ENCODE results near the gene FAM156A.
"Not testable (repeated sequence)": the region's sequence is repeated elsewhere in the genome, so short reads cannot be mapped to it uniquely, and the experiment has no call there.

The FAM156A gene

DNA sequence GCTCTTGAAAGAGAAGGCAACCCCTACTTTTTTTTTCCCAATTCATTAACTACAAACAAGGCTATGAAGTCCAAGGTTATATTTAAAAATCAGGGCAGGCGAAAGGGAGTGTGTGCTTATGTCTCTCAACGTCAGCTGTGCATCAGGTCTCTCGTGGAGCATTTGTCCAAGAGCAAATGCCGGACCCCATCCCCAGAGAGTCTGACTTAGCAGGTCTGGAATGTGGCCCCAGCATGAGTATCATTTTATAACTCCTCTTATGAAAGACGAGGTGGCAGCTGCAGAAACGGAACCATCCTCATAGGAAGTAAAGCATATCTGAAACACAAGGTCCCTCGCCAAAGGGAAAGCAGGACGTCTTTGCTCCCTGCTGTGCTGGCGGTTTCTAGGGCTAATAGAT, 44.6 kb downstream of the FAM156A start:
- not testable (repeated sequence) for H3K4me3 ChIP-seq (ENCODE audit: low read length); H3K36me3 ChIP-seq (ENCODE audit: control insufficient read depth, insufficient read depth, low read length)

DNA sequence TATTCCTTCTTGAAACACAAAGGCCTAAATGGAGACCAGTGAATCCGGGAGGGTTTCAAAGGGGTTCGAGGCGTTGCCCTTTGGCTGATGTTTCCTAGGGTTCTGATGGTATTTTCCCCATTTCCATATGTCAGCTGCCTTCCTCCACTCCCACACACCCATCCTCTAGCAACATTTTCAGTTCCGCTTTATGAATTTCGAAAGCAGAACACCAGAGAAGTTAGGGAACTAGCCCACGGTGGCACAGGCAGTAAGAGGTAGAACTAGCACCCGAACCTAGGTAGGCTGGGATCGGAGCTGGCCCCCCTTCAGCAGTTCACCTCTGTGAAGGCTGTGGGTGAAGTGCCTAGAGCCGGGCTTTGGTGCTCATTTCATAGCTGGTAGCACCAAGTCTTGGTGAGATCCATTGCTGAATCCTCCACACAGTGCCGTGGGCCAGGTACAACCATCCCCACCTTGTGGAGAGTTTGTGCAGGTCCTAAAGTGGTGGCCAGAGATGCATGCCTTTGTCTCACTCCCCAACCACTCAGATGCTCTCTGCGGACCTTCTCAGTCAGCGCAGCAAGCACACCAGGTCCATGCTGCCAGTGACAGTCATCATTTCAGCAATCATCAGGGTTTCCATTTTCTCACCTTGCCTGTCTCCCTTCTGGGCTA, 48.9 kb downstream of the FAM156A start:
- H3K4me3 ChIP-seq (ENCODE audit: low read length); H3K9ac ChIP-seq (ENCODE audit: low read length); H3K4me1 ChIP-seq (ENCODE audit: control insufficient read depth, insufficient read depth, low read length); H3K36me3 ChIP-seq (ENCODE audit: control insufficient read depth, insufficient read depth, low read length); H3K27me3 ChIP-seq (ENCODE audit: control insufficient read depth, insufficient read depth, low read length); H3K27ac ChIP-seq (ENCODE audit: low read depth, low read length): not testable (repeated sequence)

More for the DNA sequence above, 44.6 kb downstream of the FAM156A start:
- H3K4me1 ChIP-seq (ENCODE audit: control insufficient read depth, insufficient read depth, low read length); H3K27me3 ChIP-seq (ENCODE audit: control insufficient read depth, insufficient read depth, low read length); H3K9ac ChIP-seq (ENCODE audit: low read length); H3K27ac ChIP-seq (ENCODE audit: low read depth, low read length): not testable (repeated sequence)

DNA sequence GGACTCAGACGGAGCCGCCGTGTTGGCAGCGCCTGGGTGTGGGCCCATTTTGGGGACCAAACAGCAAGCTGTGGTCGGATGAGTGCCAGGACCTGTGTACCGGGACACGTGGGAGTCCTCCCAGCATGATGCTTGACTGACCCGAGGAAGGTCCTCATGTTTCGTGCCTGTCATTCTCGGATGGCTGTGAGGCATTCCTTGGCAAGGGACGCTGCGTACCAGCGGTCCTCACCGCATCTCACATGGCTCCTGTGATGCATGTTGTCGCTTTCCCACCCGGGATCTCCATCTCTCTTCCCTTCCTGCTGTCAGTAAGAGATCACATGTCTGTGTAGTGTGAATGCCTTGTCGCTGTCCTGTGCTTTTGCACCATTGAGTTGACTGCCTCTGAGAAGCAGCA, 50.4 kb downstream of the FAM156A start:
- not testable (repeated sequence) for H3K9ac ChIP-seq (ENCODE audit: low read length); H3K36me3 ChIP-seq (ENCODE audit: control insufficient read depth, insufficient read depth, low read length); H3K27me3 ChIP-seq (ENCODE audit: control insufficient read depth, insufficient read depth, low read length); H3K4me3 ChIP-seq (ENCODE audit: low read length); H3K27ac ChIP-seq (ENCODE audit: low read depth, low read length); H3K4me1 ChIP-seq (ENCODE audit: control insufficient read depth, insufficient read depth, low read length)

DNA sequence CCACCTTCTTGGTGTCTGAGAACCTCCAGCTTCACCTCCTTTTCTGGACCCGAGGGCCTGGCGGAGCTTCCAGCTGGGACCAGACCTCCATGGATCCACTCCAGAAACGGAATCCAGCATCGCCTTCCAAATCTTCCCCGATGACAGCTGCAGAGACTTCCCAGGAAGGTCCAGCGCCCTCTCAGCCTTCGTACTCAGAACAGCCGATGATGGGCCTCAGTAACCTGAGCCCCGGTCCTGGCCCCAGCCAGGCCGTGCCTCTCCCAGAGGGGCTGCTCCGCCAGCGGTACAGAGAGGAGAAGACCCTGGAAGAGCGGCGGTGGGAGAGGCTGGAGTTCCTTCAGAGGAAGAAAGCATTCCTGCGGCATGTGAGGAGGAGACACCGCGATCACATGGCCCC, 51.2 kb downstream of the FAM156A start:
- not testable (repeated sequence) for H3K4me1 ChIP-seq (ENCODE audit: control insufficient read depth, insufficient read depth, low read length); H3K27ac ChIP-seq (ENCODE audit: low read depth, low read length); H3K9ac ChIP-seq (ENCODE audit: low read length); H3K36me3 ChIP-seq (ENCODE audit: control insufficient read depth, insufficient read depth, low read length); H3K4me3 ChIP-seq (ENCODE audit: low read length); H3K27me3 ChIP-seq (ENCODE audit: control insufficient read depth, insufficient read depth, low read length)

DNA sequence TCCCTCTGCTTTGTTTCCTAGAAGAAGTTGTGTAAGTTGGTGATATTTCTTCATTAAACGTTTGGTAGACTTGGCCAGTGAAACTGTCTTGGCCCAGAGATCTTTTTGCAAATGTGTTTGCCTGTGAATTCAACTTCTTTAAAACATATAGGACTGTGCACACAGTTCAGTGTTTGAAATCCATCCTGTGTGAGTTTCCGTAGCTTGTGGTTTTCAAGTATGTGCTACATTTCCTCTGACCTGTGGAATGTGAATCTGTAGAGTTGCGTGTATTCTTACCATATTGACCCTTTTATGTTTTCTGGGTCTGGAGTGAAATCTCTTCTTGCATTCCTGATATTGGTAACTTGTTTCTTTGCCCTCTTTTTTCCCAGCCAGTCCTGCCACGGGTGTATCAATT, 52.2 kb downstream of the FAM156A start:
- not testable (repeated sequence) for H3K9ac ChIP-seq (ENCODE audit: low read length); H3K27ac ChIP-seq (ENCODE audit: low read depth, low read length); H3K36me3 ChIP-seq (ENCODE audit: control insufficient read depth, insufficient read depth, low read length); H3K4me1 ChIP-seq (ENCODE audit: control insufficient read depth, insufficient read depth, low read length); H3K27me3 ChIP-seq (ENCODE audit: control insufficient read depth, insufficient read depth, low read length); H3K4me3 ChIP-seq (ENCODE audit: low read length)

DNA sequence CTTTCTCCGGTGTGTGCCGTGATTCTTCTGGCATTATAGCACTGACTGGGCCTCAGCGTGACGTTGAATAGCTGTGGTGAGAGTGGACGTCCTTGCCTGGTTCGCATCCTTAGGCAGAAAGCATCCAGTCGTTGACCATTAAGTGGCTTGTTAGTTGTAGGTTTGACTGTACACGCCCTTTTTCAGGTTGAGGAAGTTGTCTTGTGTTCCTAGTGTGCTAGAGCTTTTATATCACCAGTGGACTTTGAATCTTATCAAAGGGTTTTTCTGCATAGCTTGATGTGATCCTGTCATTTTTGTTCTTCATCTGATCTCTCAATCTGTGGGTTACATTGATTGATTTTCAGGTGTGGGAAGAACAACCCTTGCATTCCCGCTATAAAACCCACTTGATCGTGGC, 52.8 kb downstream of the FAM156A start:
- H3K9ac ChIP-seq (ENCODE audit: low read length), result not testable (repeated sequence)

More for the DNA sequence above, 52.8 kb downstream of the FAM156A start:
- not testable (repeated sequence) for H3K27me3 ChIP-seq (ENCODE audit: control insufficient read depth, insufficient read depth, low read length); H3K36me3 ChIP-seq (ENCODE audit: control insufficient read depth, insufficient read depth, low read length); H3K4me1 ChIP-seq (ENCODE audit: control insufficient read depth, insufficient read depth, low read length); H3K27ac ChIP-seq (ENCODE audit: low read depth, low read length); H3K4me3 ChIP-seq (ENCODE audit: low read length)
